HCT116 (cell line): Measurements from ENCODE around the gene IFIT3. TPM values are rescaled to one million over a fixed set of nuclear protein-coding genes. Genes with fewer than 3 reads are reported as not detected.

Source experiments
- ATAC-seq: fragments of 200-7000 bp; cut with Tn5 transposase; 2 replicates; pipeline ENCODE4 v1.9.1; 2020; ENCODE audit warnings: mild to moderate bottlenecking, moderate library complexity
- BruUV-seq: library from RNA; stranded (reverse); fragments of 400-500 nt; replicated peaks from 2 replicates; lab custom pipeline; 2021; lab: Mats Ljungman, UMichigan
- CTCF ChIA-PET: fragments of 300-600 bp; sonication (Branson Sonifier 250); formaldehyde crosslinking; loops from one replicate; lab custom pipeline; 2021; ENCODE audit warnings: antibody characterized with exemption; lab: Charles Lee
- POLR2A ChIA-PET: fragments of 300-600, 350-600 bp; sonication (Branson Sonifier 250); formaldehyde crosslinking; loops from one replicate; lab custom pipeline; 2021; ENCODE audit warnings: antibody characterized with exemption; lab: Charles Lee
- RAD21 ChIA-PET, 2 experiments: fragments of 300-600 bp; sonication (Branson Sonifier 250); formaldehyde crosslinking; loops; one replicate each; lab custom pipeline; 2023; ENCODE audit warnings: low total read pairs in 2 of 2; ENCODE audit not compliant: uncharacterized antibody in 2 of 2, unreplicated experiment in 2 of 2, low non-redundant PET in 1 of 2; lab: Charles Lee
- DNase-seq: peaks from one replicate; pipeline ENCODE4 v3.0.0-alpha.2; 2010; ENCODE audit warnings: low read depth, low spot score
- H2AFZ ChIP-seq: fragments of 200-600 bp; shearing (Covaris generic), sonication (generic); 2 replicates; pipeline ENCODE4 v1.6.1; 2017; ENCODE audit warnings: low read depth, mixed run types, mixed read lengths, antibody characterized with exemption, low read length; ENCODE audit not compliant: poor library complexity, severe bottlenecking
- H3K27ac ChIP-seq: 2 replicates; pipeline ENCODE4 v1.5.1; 2012; ENCODE audit warnings: low read depth, low read length
- H3K27me3 ChIP-seq: fragments of 200-600 bp; sonication (generic); 2 replicates; pipeline ENCODE4 v1.6.1; 2016; ENCODE audit warnings: mixed run types, low read length, mixed read lengths; ENCODE audit not compliant: insufficient read depth
- H3K36me3 ChIP-seq, 2 experiments: fragments of 200-500 bp in 1 of 2; fragments of 200-600 bp in 1 of 2; sonication (Bioruptor generic) in 1 of 2; sonication (generic) in 1 of 2; 2 replicates each; pipeline versions ENCODE4 v1.5.1 to v1.6.1; 2014 to 2016; ENCODE audit warnings: low read length in 2 of 2, inconsistent platforms in 1 of 2, mixed read lengths in 1 of 2, mixed run types in 1 of 2; ENCODE audit not compliant: insufficient read depth in 2 of 2, control insufficient read depth in 1 of 2
- H3K4me1 ChIP-seq, 2 experiments: fragments of 200-600 bp in 1 of 2; sonication (generic) in 1 of 2; 2 replicates each; pipeline versions ENCODE4 v1.5.1 to v1.6.1; 2012 to 2017; ENCODE audit warnings: low read length in 2 of 2, inconsistent platforms in 1 of 2, mild to moderate bottlenecking in 1 of 2, mixed read lengths in 1 of 2, mixed run types in 1 of 2, moderate library complexity in 1 of 2; ENCODE audit not compliant: insufficient read depth in 2 of 2, control insufficient read depth in 1 of 2
- H3K4me2 ChIP-seq: fragments of 200-600 bp; sonication (generic); 2 replicates; pipeline ENCODE4 v1.6.1; 2017; ENCODE audit warnings: mixed run types, low read length, mixed read lengths
- H3K4me3 ChIP-seq, 2 experiments: fragments of 200-600 bp in 1 of 2; sonication (generic) in 1 of 2; replicated peaks in 1 of 2; 2 replicates each; pipeline ENCODE4 v1.5.1; 2011 to 2016; ENCODE audit warnings: low read length in 2 of 2, control low read depth in 1 of 2, low read depth in 1 of 2, mild to moderate bottlenecking in 1 of 2, mixed read lengths in 1 of 2, mixed run types in 1 of 2
- H3K79me2 ChIP-seq: fragments of 200-600 bp; sonication (generic); 2 replicates; pipeline ENCODE4 v1.6.1; 2017; ENCODE audit warnings: mild to moderate bottlenecking, mixed run types, low read length, moderate library complexity, mixed read lengths; ENCODE audit not compliant: insufficient read depth
- H3K9ac ChIP-seq: fragments of 200-600 bp; sonication (generic); 2 replicates; pipeline ENCODE4 v1.6.1; 2016; ENCODE audit warnings: low read length, mixed read lengths
- H3K9me2 ChIP-seq: fragments of 200-600 bp; sonication (generic), shearing (Covaris generic); 2 replicates; pipeline ENCODE4 v1.6.1; 2017; ENCODE audit warnings: mixed run types, mild to moderate bottlenecking, moderate library complexity; ENCODE audit not compliant: insufficient read depth
- H3K9me3 ChIP-seq, 2 experiments: fragments of 200-500 bp in 1 of 2; fragments of 200-600 bp in 1 of 2; sonication (Bioruptor generic) in 1 of 2; sonication (generic) in 1 of 2; 2 replicates each; pipeline ENCODE4 v1.6.1; 2014 to 2017; ENCODE audit warnings: low read length in 2 of 2, mixed read lengths in 2 of 2, inconsistent platforms in 1 of 2, low read depth in 1 of 2, mild to moderate bottlenecking in 1 of 2, mixed run types in 1 of 2, moderate library complexity in 1 of 2; ENCODE audit not compliant: control insufficient read depth in 1 of 2, insufficient read depth in 1 of 2
- H4K20me1 ChIP-seq: fragments of 200-600 bp; sonication (generic), shearing (Covaris generic); 2 replicates; pipeline ENCODE4 v1.6.1; 2017; ENCODE audit warnings: mixed run types, mild to moderate bottlenecking, moderate library complexity; ENCODE audit not compliant: insufficient read depth
- CBX3 ChIP-seq: IDR thresholded peaks from 2 replicates; pipeline ENCODE4 v1.6.1; 2012; ENCODE audit warnings: low read depth
- CEBPB ChIP-seq: IDR thresholded peaks from 2 replicates; pipeline ENCODE4 v1.6.1; 2012; ENCODE audit warnings: low read depth
- EGR1 ChIP-seq: IDR thresholded peaks from 2 replicates; pipeline ENCODE4 v1.6.1; 2012; ENCODE audit warnings: low read depth
- EZH2 ChIP-seq: fragments of 200-600 bp; sonication (generic); IDR thresholded peaks from 2 replicates; pipeline ENCODE4 v1.6.1; 2017; ENCODE audit warnings: antibody characterized with exemption, mixed run types
- FOSL1 ChIP-seq: IDR thresholded peaks from 2 replicates; pipeline ENCODE4 v1.6.1; 2012; ENCODE audit warnings: low read depth
- JUND ChIP-seq: IDR thresholded peaks from 2 replicates; pipeline ENCODE4 v1.6.1; 2012
- POLR2A ChIP-seq: IDR thresholded peaks from 2 replicates; pipeline ENCODE4 v1.7.0; 2011; ENCODE audit warnings: borderline replicate concordance; ENCODE audit not compliant: insufficient read depth, insufficient read length; ENCODE audit errors: extremely low read depth
- POLR2AphosphoS5 ChIP-seq: IDR thresholded peaks from 2 replicates; pipeline ENCODE4 v1.6.1; 2011; ENCODE audit warnings: mild to moderate bottlenecking, low read depth, low read length, moderate library complexity
- SIN3A ChIP-seq: IDR thresholded peaks from 2 replicates; pipeline ENCODE4 v1.6.1; 2012; ENCODE audit warnings: low read depth
- SP1 ChIP-seq: IDR thresholded peaks from 2 replicates; pipeline ENCODE4 v1.6.1; 2012; ENCODE audit warnings: low read depth
- YY1 ChIP-seq: IDR thresholded peaks from 2 replicates; pipeline ENCODE4 v1.6.1; 2011; ENCODE audit warnings: low read length, low read depth, moderate library complexity, mild to moderate bottlenecking; ENCODE audit not compliant: insufficient replicate concordance; ENCODE audit errors: extremely low read depth
- ZNF274 ChIP-seq: fragments of 200-500 bp; sonication (Bioruptor generic); IDR thresholded peaks from 2 replicates; pipeline ENCODE4 v1.6.1; 2014; ENCODE audit warnings: mild to moderate bottlenecking, low read depth, low read length, inconsistent platforms
- intact Hi-C: fragments of 100-400 bp; cut with micrococcal nuclease; formaldehyde crosslinking; loops from 2 replicates; pipeline ENCODE4 v1.10.0; 2022
- total RNA-seq: library from RNA; stranded (reverse); gene quantifications from one replicate; pipeline ENCODE4 v1.2.1, GENCODE V29; 2021; ENCODE audit not compliant: unreplicated experiment
- TF ChIP-seq, protein P1 (sequence below): IDR thresholded peaks from 2 replicates; pipeline ENCODE4 v1.6.1; 2011; ENCODE audit warnings: mild to moderate bottlenecking, low read length, moderate library complexity; ENCODE audit not compliant: insufficient replicate concordance; ENCODE audit errors: extremely low read depth
- TF ChIP-seq, protein P2 (sequence below), 3 experiments: fragments of 200-600 bp in 1 of 3; sonication (generic) in 1 of 3; IDR thresholded peaks in 2 of 3; conservative IDR thresholded peaks in 1 of 3; 2 replicates each; pipeline ENCODE4 v1.5.1; 2012 to 2017; ENCODE audit warnings: low read depth in 2 of 3, low read length in 2 of 3, antibody characterized with exemption in 1 of 3, borderline replicate concordance in 1 of 3, control low read depth in 1 of 3, mild to moderate bottlenecking in 1 of 3, mixed read lengths in 1 of 3, mixed run types in 1 of 3, moderate library complexity in 1 of 3; ENCODE audit not compliant: insufficient read depth in 1 of 3
- TF ChIP-seq, protein P3 (sequence below): IDR thresholded peaks from 2 replicates; pipeline ENCODE4 v1.6.1; 2012; ENCODE audit warnings: low read depth

IFIT3 gene
- total RNA-seq, 1 experiment from 2014 or later, result 1.1 TPM

DNA sequence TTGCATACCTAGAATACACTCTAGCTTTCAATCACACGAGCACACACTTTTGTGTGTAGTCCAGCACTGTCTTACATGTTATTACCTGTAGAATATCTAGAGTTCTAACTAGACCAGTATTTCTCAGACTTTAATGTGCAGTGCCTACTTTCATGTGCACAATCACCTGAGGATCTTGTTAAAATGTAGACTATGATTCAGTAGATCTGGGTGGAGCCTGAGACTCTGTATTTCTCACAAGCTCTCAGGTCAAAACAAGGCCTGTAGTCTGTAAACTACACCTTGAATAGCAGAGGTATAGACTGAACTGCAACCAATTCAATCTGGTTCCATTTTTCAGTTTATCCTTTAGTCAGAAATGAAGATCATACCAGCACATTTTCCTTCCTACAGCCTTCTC is 14.8 kb upstream of the IFIT3 start:
- no TSS peak for BruUV-seq
- TF ChIP-seq POLR2AphosphoS5 (no peak), SIN3A (no peak), CBX3 (no peak)
- TF ChIP-seq, protein P1, sequence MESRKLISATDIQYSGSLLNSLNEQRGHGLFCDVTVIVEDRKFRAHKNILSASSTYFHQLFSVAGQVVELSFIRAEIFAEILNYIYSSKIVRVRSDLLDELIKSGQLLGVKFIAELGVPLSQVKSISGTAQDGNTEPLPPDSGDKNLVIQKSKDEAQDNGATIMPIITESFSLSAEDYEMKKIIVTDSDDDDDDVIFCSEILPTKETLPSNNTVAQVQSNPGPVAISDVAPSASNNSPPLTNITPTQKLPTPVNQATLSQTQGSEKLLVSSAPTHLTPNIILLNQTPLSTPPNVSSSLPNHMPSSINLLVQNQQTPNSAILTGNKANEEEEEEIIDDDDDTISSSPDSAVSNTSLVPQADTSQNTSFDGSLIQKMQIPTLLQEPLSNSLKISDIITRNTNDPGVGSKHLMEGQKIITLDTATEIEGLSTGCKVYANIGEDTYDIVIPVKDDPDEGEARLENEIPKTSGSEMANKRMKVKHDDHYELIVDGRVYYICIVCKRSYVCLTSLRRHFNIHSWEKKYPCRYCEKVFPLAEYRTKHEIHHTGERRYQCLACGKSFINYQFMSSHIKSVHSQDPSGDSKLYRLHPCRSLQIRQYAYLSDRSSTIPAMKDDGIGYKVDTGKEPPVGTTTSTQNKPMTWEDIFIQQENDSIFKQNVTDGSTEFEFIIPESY, result no peak
- CTCF ChIA-PET, result no interaction called here

DNA sequence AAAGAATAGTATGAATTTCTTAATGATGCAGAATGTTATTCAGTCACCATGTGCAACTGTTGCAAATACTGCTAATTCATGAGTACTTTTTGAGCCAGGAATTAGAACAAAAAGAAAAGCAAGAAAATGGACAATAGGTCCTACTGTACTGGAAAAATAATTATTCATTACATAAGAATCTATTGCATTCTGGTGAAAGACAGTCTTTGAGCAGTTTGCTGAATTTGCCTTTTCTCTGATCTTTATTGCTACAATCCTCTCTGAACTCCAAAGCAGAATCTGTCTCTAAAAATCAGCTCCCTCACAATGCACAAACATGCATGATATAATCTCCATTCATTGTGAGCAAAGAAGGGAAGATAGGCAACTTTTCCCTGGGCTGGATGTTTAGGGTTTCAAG is 13.1 kb upstream of the IFIT3 start:
- no peaks in the 10 kb centered on the region for H3K9me2 ChIP-seq
- no peaks in the 10 kb centered on the region for H3K9me3 ChIP-seq
- H3K4me1 ChIP-seq, result no peaks in the 10 kb centered on the region
- H3K4me3 ChIP-seq, result no peak overlapping the region
- H3K79me2 ChIP-seq, result no peaks in the 10 kb centered on the region
- POLR2A ChIA-PET, result no interaction called here
- H3K36me3 ChIP-seq, result no peaks in the 10 kb centered on the region
- intact Hi-C loops, result no loop called here
- no peak overlapping the region for H3K9ac ChIP-seq
- H4K20me1 ChIP-seq, result no peaks in the 10 kb centered on the region
- RAD21 ChIA-PET, result no interaction called here
- no peaks in the 10 kb centered on the region for H3K27me3 ChIP-seq
- no peak overlapping the region for H2AFZ ChIP-seq
- no peak for ATAC-seq
- H3K4me2 ChIP-seq, result no peak overlapping the region
- CTCF ChIA-PET, result no interaction called here
- H3K27ac ChIP-seq, result no peak overlapping the region
- BruUV-seq, result no TSS peak
- DNase-seq, result no peak
- TF ChIP-seq POLR2A (no peak), EZH2 (no peak), POLR2AphosphoS5 (no peak), SP1 (no peak), FOSL1 (no peak), CEBPB (no peak), EGR1 (no peak), YY1 (no peak), JUND (no peak), ZNF274 (no peak)
- TF ChIP-seq, protein P2, sequence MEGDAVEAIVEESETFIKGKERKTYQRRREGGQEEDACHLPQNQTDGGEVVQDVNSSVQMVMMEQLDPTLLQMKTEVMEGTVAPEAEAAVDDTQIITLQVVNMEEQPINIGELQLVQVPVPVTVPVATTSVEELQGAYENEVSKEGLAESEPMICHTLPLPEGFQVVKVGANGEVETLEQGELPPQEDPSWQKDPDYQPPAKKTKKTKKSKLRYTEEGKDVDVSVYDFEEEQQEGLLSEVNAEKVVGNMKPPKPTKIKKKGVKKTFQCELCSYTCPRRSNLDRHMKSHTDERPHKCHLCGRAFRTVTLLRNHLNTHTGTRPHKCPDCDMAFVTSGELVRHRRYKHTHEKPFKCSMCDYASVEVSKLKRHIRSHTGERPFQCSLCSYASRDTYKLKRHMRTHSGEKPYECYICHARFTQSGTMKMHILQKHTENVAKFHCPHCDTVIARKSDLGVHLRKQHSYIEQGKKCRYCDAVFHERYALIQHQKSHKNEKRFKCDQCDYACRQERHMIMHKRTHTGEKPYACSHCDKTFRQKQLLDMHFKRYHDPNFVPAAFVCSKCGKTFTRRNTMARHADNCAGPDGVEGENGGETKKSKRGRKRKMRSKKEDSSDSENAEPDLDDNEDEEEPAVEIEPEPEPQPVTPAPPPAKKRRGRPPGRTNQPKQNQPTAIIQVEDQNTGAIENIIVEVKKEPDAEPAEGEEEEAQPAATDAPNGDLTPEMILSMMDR (IDR thresholded peaks at IDR 0.05 in 2 of 3, conservative IDR thresholded peaks at IDR 0.05 in 1 of 3; ENCODE audit: borderline replicate concordance in 1 of 3, insufficient read depth in 1 of 3, low read depth in 2 of 3, low read length in 2 of 3), result no peak
- TF ChIP-seq, protein P3, sequence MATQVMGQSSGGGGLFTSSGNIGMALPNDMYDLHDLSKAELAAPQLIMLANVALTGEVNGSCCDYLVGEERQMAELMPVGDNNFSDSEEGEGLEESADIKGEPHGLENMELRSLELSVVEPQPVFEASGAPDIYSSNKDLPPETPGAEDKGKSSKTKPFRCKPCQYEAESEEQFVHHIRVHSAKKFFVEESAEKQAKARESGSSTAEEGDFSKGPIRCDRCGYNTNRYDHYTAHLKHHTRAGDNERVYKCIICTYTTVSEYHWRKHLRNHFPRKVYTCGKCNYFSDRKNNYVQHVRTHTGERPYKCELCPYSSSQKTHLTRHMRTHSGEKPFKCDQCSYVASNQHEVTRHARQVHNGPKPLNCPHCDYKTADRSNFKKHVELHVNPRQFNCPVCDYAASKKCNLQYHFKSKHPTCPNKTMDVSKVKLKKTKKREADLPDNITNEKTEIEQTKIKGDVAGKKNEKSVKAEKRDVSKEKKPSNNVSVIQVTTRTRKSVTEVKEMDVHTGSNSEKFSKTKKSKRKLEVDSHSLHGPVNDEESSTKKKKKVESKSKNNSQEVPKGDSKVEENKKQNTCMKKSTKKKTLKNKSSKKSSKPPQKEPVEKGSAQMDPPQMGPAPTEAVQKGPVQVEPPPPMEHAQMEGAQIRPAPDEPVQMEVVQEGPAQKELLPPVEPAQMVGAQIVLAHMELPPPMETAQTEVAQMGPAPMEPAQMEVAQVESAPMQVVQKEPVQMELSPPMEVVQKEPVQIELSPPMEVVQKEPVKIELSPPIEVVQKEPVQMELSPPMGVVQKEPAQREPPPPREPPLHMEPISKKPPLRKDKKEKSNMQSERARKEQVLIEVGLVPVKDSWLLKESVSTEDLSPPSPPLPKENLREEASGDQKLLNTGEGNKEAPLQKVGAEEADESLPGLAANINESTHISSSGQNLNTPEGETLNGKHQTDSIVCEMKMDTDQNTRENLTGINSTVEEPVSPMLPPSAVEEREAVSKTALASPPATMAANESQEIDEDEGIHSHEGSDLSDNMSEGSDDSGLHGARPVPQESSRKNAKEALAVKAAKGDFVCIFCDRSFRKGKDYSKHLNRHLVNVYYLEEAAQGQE, result no peak

More for the DNA sequence above, 14.8 kb upstream of the IFIT3 start:
- H3K9ac ChIP-seq, result no peak overlapping the region
- ATAC-seq, result no peak
- ChIA-PET RAD21 (no interaction called here), POLR2A (no interaction called here)
- no peak for DNase-seq
- no peaks in the 10 kb centered on the region for H3K27me3 ChIP-seq
- H3K36me3 ChIP-seq, result no peaks in the 10 kb centered on the region
- H3K79me2 ChIP-seq, result no peaks in the 10 kb centered on the region
- H2AFZ ChIP-seq, result no peak overlapping the region
- H3K9me2 ChIP-seq, result no peaks in the 10 kb centered on the region
- no peak overlapping the region for H3K4me2 ChIP-seq
- no peaks in the 10 kb centered on the region for H4K20me1 ChIP-seq
- intact Hi-C loops, result no loop called here
- H3K27ac ChIP-seq, result no peak overlapping the region
- H3K9me3 ChIP-seq, result no peaks in the 10 kb centered on the region
- H3K4me1 ChIP-seq, result no peaks in the 10 kb centered on the region
- H3K4me3 ChIP-seq, result no peak overlapping the region
